Right forelimb (tissue), 1 donor: ENCODE data around the gene PTCHD1.

ENCODE experiments used
- DNase-seq: peaks from one replicate; pipeline ENCODE4 v3.0.0-alpha.2; 2018

Gene PTCHD1

DNA sequence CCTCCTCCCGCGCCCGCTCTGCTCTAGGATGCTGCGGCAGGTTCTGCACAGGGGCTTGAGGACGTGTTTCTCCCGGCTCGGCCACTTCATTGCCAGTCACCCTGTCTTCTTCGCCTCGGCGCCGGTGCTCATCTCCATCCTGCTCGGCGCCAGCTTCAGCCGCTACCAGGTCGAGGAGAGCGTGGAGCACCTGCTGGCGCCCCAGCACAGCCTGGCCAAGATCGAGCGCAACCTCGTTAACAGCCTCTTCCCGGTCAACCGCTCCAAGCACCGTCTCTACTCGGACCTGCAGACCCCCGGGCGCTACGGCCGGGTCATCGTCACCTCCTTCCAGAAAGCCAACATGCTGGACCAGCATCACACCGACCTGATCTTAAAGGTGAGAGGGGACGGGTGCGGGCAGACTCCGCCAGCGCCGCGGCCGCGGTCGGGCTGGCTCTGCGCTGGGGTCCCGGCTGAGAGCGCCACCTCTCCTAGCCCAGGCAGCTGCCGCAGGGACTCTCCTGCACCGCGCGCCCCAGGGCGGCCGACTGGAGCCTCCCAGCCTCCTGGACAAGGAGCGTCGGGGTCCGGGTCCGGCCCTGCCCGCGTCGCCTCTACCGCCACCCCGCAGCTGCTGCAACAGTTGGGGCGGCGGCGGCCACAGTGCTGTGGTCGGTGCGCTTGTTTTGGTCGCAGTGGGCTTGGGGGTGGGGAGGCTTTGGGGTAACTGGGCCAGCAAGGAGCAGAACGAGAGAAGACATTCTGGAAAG is at the start of gene PTCHD1:
TSS of gene PTCHD1 (plus strand) at position 2 of the 752 bp plus-strand sequence. CDS start at position 29, 27 bp downstream.
- DNase-seq: no peak

- no peak for DNase-seq
Measured at GRCh38 chrX:23286731-23287130, 47.9 kb upstream of the PTCHD1 start.

DNA sequence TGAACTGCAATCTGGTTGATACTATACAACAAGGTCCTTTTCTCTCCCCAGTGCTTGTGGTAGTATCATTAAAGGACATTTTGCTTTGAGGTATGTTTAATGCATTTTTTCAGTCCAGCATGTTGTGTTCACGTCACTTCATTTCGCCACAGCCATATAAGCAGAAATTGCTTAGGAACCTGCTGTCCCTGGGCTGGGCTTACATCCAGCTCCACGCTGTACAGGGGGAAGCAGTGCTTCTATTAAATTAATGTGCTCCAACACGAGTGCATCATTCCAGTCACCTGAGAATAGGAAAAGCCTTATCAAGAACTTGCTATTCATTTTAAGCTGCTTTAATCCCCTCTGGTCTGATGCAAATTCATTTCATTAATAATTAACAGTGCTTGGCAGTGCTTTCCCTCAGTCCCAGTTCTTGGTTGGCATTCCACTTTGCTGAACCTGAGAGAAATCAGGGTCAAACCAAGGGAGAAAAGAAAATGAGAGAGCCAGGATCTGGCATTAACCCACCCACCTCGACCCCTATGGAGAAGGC is 47.4 kb upstream of the PTCHD1 start:
- no peak for DNase-seq

DNA sequence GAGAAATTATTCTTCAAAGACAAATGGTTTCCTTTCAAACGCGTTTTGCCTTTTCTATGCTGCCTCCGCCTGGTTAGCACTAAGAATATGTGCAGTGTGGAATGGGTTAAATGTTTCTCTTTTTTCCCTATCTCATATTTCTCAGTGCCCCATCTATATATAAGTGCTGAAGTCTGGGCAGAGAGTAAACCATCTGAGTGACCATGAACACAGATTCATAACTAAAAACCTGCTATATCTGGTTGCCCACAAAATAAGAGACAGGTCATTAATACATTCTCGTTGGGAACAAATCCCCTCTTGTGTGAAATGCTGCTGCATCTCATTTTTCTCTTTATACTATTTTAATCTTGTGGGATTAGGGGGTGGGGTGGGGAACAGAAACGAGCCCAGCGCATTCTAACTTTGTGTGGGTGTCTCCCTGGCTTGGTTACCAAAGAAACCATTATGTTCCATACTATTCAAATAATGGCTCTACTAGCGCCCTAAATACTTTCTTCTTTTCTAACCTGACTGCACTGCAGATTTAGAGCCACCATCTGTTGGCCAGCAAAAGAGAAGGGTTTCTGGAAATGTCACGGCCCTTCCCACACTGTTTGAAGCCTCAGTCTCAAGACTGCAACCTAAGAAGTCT is 42.2 kb upstream of the PTCHD1 start:
- no peak for DNase-seq

DNA sequence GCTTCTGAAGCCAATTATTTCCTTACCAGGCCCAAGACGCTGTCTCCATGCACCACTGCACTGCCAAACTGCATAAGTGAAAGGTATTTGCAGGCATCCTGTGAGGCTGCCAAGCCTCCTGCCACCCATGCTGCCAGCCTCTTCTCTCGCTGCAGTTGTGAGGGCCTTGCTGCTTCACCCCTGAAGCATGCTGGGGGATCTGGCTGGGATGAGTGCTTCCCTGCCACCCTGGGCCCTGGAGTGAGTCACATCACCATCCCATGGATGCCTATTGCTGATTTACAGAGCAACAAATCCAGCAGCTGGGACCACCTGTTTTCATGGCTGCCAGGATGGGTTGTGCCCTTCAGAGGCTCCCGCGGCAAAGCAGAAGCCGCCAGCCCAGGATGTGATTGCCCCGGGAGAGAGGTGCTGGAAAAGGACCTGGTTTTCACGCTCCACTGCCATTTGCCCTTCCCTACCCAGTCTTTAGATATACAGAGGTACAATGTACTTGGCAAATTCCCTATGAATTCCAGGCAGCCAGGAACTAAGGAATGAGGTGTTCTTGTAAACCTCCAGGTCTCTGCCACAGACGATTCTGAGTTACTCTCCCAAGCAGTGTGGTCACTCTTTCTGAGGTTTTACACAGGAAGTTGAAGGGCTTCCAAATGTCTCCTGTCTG is 41.5 kb upstream of the PTCHD1 start:
- peak; percentile 53 for DNase-seq

DNA sequence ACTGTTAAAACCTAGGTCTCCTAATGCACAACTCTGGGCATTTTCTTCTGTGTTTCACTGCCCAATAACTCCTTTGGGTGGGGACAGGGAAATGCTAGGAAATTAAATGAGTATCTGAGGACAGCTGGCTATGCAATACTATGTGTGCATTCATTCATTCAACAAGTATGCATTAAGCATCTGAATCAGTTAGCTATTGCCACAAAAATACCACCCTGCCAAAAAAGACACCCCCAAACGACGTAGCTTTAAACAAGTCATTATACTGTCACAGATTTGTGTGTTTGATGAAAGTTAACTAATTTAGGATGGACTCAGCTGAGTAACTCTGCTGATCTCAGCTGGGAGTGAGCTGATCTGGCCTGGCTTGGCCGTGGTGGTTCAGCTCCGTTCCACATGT is 29.8 kb upstream of the PTCHD1 start:
- DNase-seq: no peak

DNA sequence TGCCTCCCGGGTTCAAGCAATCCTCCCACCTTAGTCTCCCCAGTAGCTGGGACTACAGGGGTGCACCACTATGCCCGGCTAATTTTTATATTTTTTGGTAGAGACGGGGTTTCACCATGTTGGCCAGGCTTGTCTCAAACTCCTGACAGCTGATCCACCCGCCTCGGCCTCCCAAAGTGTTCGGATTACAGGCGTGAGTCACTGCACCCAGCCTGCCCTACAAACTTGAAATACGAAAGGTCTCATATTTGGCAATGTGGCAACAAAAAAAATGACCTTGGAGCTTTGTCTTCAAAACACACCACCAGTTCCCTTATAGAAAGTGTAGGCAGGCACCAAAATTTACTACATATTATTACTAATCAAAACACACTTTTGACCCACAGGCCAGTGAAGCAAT is 22.9 kb upstream of the PTCHD1 start:
- DNase-seq: no peak

GRCh38 chrX:23312136-23312535 is 22.5 kb upstream of the PTCHD1 start:
- no peak for DNase-seq

DNA sequence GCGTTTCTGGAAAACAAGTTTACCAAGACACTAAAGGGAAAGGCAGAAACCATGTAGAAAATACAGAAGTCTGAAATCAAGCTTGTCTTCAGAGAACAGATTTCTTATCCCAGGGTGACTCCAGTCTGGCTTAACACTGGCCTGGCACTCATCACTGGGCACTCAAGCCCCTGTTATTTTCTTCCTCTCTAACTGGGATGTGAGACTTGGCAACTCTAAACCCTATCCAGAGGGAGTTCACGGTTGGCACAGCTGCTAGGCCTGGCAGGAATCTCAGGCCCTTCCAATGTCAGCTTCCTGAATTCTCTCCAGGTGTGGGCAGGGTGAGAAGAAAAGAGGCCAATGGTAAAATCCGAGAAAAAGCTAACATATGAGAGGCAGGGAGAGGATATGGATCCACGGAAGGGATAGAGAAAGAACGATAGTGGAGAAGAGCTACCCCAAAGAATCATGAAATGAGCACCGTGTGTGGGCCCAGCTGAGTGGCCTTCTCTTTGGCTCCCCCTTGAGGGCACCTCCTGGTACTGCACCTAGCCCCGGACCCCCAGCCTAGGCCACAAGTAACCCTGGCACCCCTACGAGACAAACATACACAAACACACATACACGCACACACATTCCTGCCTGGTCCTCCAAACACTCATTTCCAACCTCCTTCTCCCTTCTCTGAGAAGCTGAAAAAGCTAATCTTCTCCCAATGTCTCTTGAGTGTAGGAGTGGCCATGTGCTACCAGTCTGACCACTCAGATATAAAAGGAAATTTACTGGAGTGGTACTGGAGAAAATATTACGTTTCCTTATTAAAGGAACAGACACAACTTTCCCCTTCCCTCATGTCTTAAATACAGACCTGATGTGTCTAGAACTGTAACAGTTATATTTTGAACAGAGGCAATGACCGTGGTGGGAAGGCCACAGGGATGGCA is 16.6 kb upstream of the PTCHD1 start:
- no peak for DNase-seq

DNA sequence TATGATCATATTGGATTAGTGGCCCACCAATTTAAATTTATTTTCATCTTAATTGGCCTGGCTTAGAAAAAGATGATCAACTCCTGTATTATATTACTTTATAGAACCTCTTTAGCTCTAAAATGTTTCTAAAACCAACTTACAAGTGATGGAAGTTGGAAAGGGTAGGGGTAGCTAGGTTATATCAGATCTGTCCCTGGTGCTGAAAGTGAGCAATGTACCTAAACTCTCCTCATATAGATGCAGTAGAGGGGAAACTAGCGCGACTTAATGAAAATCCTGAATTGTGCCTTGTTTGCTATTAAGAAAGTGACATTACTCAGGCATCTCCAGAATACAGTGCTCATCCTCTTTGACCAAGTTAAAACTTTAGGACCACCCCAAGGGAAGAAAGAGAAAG is 7.5 kb upstream of the PTCHD1 start:
- DNase-seq: no peak

DNA sequence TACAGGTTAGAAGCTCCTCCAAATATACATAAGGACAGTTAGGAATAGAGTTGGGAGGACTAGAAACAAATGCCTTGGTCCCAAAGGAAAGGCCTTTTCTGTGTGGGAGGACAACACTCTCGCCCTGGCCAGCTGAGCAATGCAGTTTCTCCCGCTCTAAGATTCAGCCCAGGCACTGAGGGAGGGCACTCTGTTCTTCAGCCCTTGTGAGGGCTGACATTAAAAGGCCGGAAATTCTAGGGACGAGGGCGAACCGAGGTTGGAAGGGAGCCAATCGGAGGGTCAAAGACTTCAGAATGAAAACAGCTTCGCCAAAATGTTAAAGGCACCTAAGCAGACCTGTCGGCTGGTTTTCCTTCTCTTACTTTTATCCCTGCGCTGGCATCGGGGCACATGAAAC is 2.9 kb upstream of the PTCHD1 start:
- DNase-seq: no peak

GRCh38 chrX:23332101-23332887 is 2.4 kb upstream of the PTCHD1 start:
- no peak for DNase-seq

DNA sequence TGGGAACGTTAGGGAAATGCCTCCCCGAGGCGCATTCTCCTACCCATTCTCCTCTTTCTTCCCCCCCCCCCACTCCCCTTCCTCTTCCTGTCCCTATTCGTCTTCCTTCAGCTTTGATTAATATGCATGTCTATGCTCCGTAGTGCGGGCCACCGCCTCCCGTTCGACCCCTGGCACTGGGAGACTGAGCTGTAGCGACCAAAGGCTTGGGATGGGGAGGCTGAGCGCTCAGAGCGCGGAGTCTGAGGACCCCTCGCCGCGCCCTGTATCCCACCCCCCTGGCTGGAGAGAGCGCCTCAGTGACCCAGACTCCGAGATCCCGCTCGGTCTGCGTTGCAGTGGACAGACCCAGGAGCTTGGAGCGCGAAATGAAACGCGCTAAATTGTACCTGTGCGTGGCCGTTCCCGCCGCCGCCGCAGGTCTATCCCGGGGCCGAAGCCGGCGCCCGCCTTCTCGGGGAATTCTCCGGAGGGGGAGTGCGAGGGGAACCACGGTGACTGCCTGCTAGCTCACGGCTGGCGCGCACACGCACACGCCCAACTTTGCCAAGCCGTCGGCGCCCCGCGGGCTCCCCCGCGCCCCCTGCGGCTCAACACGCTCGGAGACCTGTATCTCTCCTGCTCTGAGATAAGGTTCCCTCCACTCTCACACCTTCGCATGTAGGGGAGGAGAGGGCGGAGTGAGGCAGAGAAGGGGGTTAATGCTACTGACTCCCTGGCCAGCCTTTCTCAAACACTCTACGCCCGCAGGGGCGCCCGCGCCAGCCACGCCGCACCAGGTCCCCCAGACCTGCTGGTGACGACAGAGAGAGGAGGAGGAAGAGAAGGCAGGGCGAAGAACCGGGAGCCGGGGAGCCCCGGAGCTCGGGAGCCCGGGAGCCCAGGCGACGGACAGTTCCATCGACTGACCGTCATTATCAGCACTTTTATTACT is 1.5 kb upstream of the PTCHD1 start:
- no peak for DNase-seq

DNA sequence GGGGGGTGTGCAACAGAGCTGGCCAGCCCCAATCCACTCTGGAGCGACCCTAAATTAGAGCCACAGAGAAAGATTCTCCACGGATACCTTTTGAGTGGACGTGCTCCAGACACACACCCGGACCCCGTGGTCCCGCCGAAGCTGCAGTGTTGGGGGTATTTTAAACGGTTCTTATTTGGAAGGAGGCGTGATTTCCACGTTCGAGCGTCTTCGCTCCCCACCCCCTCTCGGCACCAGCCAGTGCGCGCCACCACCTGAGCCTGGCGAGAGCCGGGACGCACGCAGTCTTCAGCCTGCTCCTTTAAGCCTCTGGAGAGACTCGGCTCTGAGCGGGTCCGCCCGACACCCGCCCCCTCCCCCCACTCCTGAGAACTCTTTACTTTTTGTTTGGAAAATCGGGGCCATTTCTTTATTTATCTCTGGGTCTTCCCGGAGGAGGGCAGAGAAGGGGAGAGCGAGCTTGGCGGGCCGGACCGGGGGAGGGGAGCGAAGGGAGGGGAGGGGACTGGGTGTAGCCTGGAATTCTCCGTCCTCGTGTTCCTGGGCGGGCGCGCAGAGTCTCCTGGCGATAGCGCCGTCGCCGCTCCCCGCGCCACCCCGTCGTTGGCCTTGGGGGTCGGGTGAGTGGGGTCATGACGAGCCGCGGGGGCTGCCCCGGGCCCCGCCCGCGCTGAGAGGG is 668 bp upstream of the PTCHD1 start:
- DNase-seq: no peak

GRCh38 chrX:23334521-23334847 is 165 bp upstream of the PTCHD1 start:
- DNase-seq: no peak

GRCh38 chrX:23338334-23338733 is 3.7 kb downstream of the PTCHD1 start:
- no peak for DNase-seq

- DNase-seq: no peak
Measured at GRCh38 chrX:23341452-23341851, 6.8 kb downstream of the PTCHD1 start.

GRCh38 chrX:23344238-23344903 is 9.7 kb downstream of the PTCHD1 start:
- no peak for DNase-seq

GRCh38 chrX:23344904-23345271 is 10.2 kb downstream of the PTCHD1 start:
- DNase-seq: no peak

DNA sequence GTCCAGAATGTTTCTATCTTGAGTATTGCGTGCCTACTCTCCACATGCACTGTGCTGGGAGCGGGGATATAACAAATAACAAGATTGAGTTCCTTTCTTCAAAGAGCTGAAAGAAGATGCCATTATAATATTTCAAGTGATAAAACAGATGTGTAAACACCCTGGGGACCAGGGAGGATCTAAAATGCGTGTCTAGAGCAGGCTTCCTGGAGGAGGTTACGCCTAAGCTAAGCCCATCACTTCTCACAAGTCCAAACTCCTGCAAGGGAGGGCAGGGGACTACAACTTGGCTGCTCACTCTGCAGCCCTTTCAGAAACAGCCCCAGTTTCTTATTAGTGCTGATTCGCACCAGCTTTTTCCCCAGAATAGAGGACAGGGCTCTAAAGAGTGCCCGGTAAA is 21.5 kb downstream of the PTCHD1 start:
- DNase-seq: no peak
